ENCODE measurements around the gene EFCAB8.
"Not testable (repeated sequence)": the region's sequence is repeated elsewhere in the genome, so short reads cannot be mapped to it uniquely, and the experiment has no call there.

DNA sequence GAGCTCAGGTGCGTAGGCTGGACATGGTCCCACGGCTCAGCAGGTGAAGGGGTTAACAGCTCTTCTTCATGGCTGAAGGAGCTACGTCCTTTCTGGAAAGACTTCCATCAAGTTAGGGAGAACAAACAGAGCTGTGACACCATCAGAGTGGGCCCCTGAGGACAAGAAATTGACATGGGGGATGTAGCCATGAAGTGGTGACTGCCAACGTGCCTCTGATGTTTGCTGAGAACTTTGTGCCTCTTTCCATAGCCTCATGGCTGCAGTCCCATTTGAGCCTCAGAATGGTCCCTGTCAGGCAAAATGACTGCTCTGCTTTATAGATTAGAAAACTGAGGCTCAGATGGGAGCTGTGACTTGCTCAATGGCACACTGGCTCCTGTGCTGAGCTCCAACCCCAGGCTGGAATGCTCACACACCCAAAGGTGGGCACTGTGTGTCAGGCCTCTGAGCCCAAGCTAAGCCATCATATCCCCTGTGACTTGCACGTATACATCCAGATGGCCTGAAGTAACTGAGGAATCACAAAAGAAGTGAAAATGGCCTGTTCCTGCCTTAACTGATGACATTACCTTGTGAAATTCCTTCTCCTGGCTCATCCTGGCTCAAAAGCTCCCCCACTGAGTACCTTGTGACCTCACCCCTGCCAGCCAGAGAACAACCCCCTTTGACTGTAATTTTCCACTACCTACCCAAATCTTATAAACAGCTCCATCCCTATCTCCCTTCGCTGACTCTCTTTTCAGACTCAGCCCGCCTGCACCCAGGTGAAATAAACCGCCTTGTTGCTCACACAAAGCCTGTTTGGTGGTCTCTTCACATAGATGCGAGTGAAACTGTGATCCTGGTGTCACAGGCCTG lies 115.7 kb downstream of the EFCAB8 start:
- TF ChIP-seq CTCF (IDR thresholded peaks at IDR 0.05; ENCODE audit: low read length); EZH2 (IDR thresholded peaks at IDR 0.05; ENCODE audit: borderline replicate concordance, low read length): not testable (repeated sequence)
